ENCODE data around the gene PROSER3.

Gene PROSER3

DNA sequence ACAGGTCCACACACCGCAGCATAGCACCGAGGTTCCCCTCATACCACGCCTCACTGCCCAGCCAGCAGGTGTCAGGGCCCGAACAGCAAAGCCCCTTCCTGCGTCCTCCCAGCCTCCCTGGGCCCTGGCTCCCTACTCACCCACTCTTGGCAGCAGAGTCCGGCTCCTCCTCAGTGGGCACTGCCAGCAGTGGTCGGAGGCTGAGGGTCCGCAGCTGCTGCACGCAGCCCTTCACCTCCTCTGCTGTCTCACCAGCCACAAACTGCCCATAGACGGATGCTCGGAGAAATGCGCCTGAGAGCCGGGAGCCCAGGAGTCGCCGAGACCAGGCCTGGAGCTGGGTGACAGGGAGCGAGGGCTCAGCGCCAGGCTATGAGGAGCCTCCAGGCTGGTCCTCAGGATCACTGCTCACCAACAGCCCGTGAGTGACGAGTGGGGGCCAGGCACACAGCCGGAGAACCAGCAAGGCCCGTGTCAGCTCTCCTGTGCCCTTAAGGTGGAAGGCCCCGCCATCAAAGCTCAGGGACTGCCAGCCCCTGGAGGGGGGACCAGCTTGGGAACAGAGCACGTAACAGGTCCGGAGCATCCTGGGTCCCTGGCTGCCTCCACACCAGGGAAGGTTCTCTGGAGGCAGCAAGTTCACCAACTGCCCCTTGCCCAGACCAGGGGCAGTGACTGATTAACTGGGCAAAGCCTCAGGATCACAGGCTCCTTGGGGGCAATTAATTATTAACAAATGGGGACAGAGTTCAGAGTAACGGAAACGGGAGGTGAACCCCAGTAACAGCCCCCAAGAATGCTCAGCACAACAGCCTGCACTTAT is 54.5 kb downstream of the PROSER3 start, which contains the start of gene PRODH2:
Gene PRODH2 (minus strand): TSS at position 626 of the 823 bp plus-strand sequence. CDS start 40 bp downstream, at position 586.
- FAIRE-seq (no peak), DNase-seq (ENCODE audit: extremely low spot score, insufficient read length, low read depth) (no peak)

- FAIRE-seq: no peak
- no peak for DNase-seq (ENCODE audit: extremely low spot score, insufficient read length, low read depth)
Observed at GRCh38 chr19:35813043-35813890, 55.3 kb downstream of the PROSER3 start.

- no peak for FAIRE-seq
- DNase-seq (ENCODE audit: extremely low spot score, insufficient read length, low read depth): no peak
Observed at GRCh38 chr19:35816262-35816661, 58.3 kb downstream of the PROSER3 start.

DNA sequence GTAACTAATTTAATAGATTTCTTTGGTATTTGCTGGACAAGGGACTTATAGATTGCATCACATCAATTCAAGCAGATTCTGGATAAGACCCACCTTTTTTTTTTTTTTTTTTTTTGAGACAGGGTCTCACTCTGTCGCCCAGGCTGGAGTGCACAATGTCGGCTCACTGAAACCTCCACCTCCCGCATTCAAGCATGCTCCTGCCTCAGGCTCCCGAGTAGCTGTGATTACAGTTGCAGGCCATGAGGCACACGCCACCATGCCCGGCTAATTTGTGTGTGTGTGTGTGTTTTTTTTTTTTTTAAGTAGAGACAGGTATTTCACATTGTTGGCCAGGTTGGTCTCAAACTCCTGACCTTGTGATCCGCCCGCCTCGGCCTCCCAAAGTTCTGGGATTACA is 58.9 kb downstream of the PROSER3 start:
- FAIRE-seq (no peak), DNase-seq (ENCODE audit: extremely low spot score, insufficient read length, low read depth) (no peak)

DNA sequence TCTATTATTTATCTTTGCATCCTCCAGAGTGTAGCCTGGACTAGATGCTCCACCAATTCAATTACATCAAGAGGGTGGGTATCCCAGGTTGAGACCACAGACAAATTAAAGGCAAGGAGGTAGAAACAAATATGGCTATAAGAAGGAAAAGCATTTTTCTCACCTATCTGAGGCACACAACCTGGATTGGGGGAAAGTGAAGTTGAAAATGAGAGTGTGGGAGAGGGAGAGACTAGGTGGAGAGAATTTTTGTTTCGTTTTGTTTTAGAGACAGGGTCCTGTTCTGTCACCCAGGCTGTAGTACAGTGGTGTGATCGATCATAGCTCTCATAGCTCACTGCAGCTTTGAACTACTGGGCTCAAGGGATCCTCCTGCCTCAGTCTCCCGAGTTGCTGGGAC is 60.5 kb downstream of the PROSER3 start:
- DNase-seq (ENCODE audit: extremely low spot score, insufficient read length, low read depth) (no peak), FAIRE-seq (no peak)
